Endothelial cell (in vitro differentiated cells): ENCODE results near the gene POU3F4. TPM values are rescaled to one million over a fixed set of nuclear protein-coding genes. Genes with fewer than 3 reads are reported as not detected.

ENCODE experiments used
- DNase-seq: peaks from one replicate; pipeline ENCODE4 v3.0.0; 2021; ENCODE audit warnings: low spot score
- H3K27ac Mint-ChIP-seq: one replicate; pipeline ENCODE4 v1.8.0; 2021; ENCODE audit warnings: mixed read lengths, inconsistent platforms; ENCODE audit not compliant: unreplicated experiment
- H3K27me3 Mint-ChIP-seq: one replicate; pipeline ENCODE4 v1.8.0; 2021; ENCODE audit warnings: mild to moderate bottlenecking, moderate library complexity, mixed read lengths, inconsistent platforms; ENCODE audit not compliant: unreplicated experiment
- H3K36me3 Mint-ChIP-seq: one replicate; pipeline ENCODE4 v1.8.0; 2021; ENCODE audit warnings: mild to moderate bottlenecking, low read depth, mixed read lengths, inconsistent platforms; ENCODE audit not compliant: unreplicated experiment
- H3K4me1 Mint-ChIP-seq: one replicate; pipeline ENCODE4 v1.8.0; 2021; ENCODE audit warnings: mild to moderate bottlenecking, mixed read lengths, inconsistent platforms; ENCODE audit not compliant: unreplicated experiment
- H3K4me3 Mint-ChIP-seq: one replicate; pipeline ENCODE4 v1.8.0; 2021; ENCODE audit warnings: mild to moderate bottlenecking, mixed read lengths, inconsistent platforms; ENCODE audit not compliant: unreplicated experiment
- H3K9me3 Mint-ChIP-seq: one replicate; pipeline ENCODE4 v1.8.0; 2021; ENCODE audit warnings: mixed read lengths, inconsistent platforms; ENCODE audit not compliant: unreplicated experiment
- total RNA-seq: library from RNA; stranded (reverse); fragmentation: NEBNext Ultra II Directional; extraction: Animal tissue kit (Norgen Biotek cat#: 25700); gene quantifications from one replicate; pipeline ENCODE4 v1.2.1, GENCODE V29; 2021; ENCODE audit not compliant: unreplicated experiment
- TF ChIP-seq, protein P1 (sequence below): fragments of 200-600 bp; sonication (generic); IDR thresholded peaks from one replicate; pipeline ENCODE4 v1.5.0; 2021; ENCODE audit warnings: antibody characterized with exemption; ENCODE audit not compliant: unreplicated experiment

The POU3F4 gene
- total RNA-seq, 1 donor from 2014 or later: not detected

DNA sequence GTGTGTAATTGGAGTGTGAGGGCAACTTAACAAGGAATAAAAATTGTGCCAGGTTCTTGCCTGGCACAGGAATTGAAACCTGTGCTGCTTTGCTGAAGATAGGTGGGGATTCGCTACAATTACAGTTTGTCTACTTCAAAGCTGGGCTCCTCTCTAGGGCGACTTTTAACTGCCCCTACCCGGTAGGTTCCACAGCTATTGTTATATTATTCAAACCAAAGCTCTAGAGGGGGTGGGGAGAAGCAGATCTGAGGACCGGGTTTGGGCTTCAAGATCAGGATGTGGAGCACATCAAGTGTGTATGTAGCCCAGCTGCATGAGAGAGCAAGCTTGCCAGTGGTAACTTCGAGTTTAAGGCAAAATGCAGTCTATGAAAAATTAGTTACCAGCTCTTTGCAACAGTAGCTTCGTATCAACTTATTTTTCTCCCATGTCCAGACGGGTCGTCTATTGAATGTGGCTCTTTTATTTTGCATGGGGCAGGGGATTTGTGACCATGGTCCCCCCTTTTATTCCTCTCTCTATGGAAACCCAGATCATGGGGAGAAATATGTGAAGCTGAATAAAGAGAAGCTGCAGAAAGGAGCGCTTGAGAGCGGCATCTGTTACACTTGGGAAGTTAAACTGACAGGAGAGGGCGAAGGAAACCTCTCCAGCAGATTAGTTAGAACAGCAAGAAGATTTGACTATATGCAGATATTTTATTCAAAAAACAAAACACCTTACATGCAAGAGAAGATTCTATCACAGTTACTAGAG, 3.2 kb upstream of the POU3F4 start:
- peaks cover 36% of the 10 kb centered on the region for H3K4me1 Mint-ChIP-seq
- H3K9me3 Mint-ChIP-seq: no peaks in the 10 kb centered on the region
- DNase-seq: no peak
- H3K27me3 Mint-ChIP-seq: peaks cover 5% of the 10 kb centered on the region
- no peak overlapping the region for H3K27ac Mint-ChIP-seq
- no peaks in the 10 kb centered on the region for H3K36me3 Mint-ChIP-seq
- TF ChIP-seq, protein P1, sequence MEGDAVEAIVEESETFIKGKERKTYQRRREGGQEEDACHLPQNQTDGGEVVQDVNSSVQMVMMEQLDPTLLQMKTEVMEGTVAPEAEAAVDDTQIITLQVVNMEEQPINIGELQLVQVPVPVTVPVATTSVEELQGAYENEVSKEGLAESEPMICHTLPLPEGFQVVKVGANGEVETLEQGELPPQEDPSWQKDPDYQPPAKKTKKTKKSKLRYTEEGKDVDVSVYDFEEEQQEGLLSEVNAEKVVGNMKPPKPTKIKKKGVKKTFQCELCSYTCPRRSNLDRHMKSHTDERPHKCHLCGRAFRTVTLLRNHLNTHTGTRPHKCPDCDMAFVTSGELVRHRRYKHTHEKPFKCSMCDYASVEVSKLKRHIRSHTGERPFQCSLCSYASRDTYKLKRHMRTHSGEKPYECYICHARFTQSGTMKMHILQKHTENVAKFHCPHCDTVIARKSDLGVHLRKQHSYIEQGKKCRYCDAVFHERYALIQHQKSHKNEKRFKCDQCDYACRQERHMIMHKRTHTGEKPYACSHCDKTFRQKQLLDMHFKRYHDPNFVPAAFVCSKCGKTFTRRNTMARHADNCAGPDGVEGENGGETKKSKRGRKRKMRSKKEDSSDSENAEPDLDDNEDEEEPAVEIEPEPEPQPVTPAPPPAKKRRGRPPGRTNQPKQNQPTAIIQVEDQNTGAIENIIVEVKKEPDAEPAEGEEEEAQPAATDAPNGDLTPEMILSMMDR: no peak
- H3K4me3 Mint-ChIP-seq: no peak overlapping the region

DNA sequence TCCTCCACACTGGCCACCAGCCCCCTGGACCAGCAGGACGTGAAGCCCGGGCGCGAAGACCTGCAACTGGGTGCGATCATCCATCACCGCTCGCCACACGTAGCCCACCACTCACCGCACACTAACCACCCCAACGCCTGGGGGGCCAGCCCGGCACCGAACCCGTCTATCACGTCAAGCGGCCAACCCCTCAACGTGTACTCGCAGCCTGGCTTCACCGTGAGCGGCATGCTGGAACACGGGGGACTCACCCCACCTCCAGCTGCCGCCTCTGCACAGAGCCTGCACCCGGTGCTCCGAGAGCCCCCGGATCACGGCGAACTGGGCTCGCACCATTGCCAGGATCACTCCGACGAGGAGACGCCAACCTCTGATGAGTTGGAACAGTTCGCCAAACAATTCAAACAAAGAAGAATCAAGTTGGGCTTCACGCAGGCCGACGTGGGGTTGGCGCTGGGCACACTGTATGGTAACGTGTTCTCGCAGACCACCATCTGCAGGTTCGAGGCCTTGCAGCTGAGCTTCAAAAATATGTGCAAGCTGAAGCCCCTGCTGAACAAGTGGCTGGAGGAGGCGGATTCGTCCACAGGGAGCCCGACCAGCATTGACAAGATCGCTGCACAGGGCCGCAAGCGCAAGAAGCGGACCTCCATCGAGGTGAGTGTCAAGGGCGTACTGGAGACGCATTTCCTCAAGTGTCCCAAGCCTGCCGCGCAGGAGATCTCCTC, 600 bp downstream of the POU3F4 start:
- Mint-ChIP-seq H3K4me1 (peaks cover 19% of the 10 kb centered on the region), H3K9me3 (no peaks in the 10 kb centered on the region), H3K4me3 (peak overlapping the region; percentile 77), H3K36me3 (no peaks in the 10 kb centered on the region), H3K27ac (no peak overlapping the region), H3K27me3 (peaks cover 7% of the 10 kb centered on the region)
- DNase-seq: no peak
- TF ChIP-seq, protein P1: no peak

DNA sequence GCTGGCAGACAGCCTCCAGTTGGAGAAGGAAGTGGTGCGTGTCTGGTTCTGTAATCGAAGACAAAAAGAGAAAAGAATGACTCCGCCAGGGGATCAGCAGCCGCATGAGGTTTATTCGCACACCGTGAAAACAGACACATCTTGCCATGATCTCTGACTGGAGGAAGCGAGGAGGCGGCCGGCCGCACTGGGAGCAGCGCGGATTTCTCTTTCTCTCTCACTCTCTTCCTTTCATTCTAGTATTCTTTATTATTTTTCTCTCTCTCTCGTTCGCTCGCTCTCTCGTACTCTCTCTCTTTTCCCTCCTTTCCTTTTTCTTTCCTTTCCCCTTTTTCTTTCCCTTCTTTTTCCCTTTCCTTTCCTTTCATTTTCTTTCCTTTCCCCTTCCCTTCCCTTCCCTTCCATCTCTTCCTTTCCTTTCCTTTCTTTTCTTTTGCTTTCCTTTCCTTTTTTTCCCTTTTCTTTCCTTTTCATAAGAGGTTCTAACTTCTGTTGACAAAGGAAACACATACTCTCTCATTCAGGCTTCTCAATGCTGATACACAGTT, 1.2 kb downstream of the POU3F4 start:
- Mint-ChIP-seq H3K36me3 (no peaks in the 10 kb centered on the region), H3K4me1 (peaks cover 12% of the 10 kb centered on the region), H3K27me3 (peaks cover 7% of the 10 kb centered on the region), H3K27ac (no peak overlapping the region), H3K4me3 (peak overlapping the region; percentile 74), H3K9me3 (no peaks in the 10 kb centered on the region)
- TF ChIP-seq, protein P1: no peak
- no peak for DNase-seq

DNA sequence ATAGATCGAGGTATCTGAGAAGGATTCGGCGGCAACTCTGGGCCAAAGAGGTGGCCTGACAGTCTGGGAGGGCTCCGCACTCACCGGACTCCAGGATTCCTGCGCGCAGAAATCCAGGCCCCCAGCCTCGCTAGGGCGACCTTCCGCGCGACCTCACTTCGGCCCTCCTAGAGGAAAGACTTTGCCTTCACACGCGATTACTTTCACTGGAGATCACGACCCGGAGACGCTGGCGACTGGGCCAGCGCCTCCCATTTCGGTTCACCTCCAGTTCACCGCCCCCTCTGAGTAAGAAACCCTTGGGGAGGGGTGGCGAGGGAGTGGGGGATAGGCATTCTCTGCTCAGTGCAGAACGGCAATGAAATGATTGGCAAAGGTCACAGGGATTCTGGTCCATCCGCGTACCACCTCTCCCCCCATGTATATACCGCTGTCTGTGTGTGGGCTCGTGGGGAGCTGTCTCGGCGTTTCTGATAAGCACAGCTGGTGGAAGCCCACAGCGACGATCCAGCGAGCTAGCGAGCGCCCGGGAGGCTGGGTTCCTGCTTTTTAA, 2.5 kb downstream of the POU3F4 start:
- Mint-ChIP-seq H3K27ac (no peak overlapping the region), H3K4me1 (peaks cover 8% of the 10 kb centered on the region), H3K9me3 (no peaks in the 10 kb centered on the region), H3K27me3 (peaks cover 7% of the 10 kb centered on the region), H3K4me3 (peak overlapping the region; percentile 78), H3K36me3 (no peaks in the 10 kb centered on the region)
- TF ChIP-seq, protein P1: no peak
- no peak for DNase-seq
